GM21737 (cell line): Measurements from ENCODE around the gene BOD1L1.
A peak's percentile ranks its signal among the peaks of the same experiment; 100 is the strongest.

Experiments used
- ATAC-seq: cut with Tn5 transposase; IDR thresholded peaks from one replicate; pipeline ENCODE4 v1.9.1; 2021; ENCODE audit warnings: mild to moderate bottlenecking, moderate library complexity; ENCODE audit not compliant: unreplicated experiment

The BOD1L1 gene

GRCh38 chr4:13540446-13541175 is 86.9 kb downstream of the BOD1L1 start:
- no peak for ATAC-seq

- no peak for ATAC-seq
Observed at GRCh38 chr4:13539619-13540445, 87.7 kb downstream of the BOD1L1 start.

GRCh38 chr4:13539047-13539618 is 88.4 kb downstream of the BOD1L1 start:
- no peak for ATAC-seq

GRCh38 chr4:13538427-13538973 is 89.0 kb downstream of the BOD1L1 start:
- no peak for ATAC-seq

GRCh38 chr4:13537832-13538177 is 89.7 kb downstream of the BOD1L1 start:
- no peak for ATAC-seq

- no peak for ATAC-seq
Observed at GRCh38 chr4:13537011-13537831, 90.3 kb downstream of the BOD1L1 start.

- no peak for ATAC-seq
Observed at GRCh38 chr4:13536607-13537006, 90.9 kb downstream of the BOD1L1 start.

GRCh38 chr4:13535708-13536361 is 91.7 kb downstream of the BOD1L1 start:
- no peak for ATAC-seq

- ATAC-seq: no peak
Observed at GRCh38 chr4:13535118-13535517, 92.4 kb downstream of the BOD1L1 start.

- ATAC-seq: no peak
Observed at GRCh38 chr4:13534344-13535063, 93.0 kb downstream of the BOD1L1 start.

- ATAC-seq: no peak
Observed at GRCh38 chr4:13533670-13534343, 93.7 kb downstream of the BOD1L1 start.

- ATAC-seq: no peak
Observed at GRCh38 chr4:13531625-13531998, 95.9 kb downstream of the BOD1L1 start.

- ATAC-seq: no peak
Observed at GRCh38 chr4:13530823-13531624, 96.5 kb downstream of the BOD1L1 start.

- no peak for ATAC-seq
Observed at GRCh38 chr4:13529128-13529919, 98.2 kb downstream of the BOD1L1 start.

- ATAC-seq: no peak
Observed at GRCh38 chr4:13528821-13529127, 98.8 kb downstream of the BOD1L1 start.

GRCh38 chr4:13527981-13528820 is 99.3 kb downstream of the BOD1L1 start:
- peak; percentile 76 for ATAC-seq
